GM23248 (cell line): ENCODE measurements around the gene CCND1. TPM values are rescaled to one million over a fixed set of nuclear protein-coding genes. Genes with fewer than 3 reads are reported as not detected.

Experiments
- DNase-seq: peaks from one replicate; pipeline ENCODE4 v3.0.0-alpha.2; 2015
- H2AFZ ChIP-seq: fragments of 200-600 bp; sonication (generic); 2 replicates; pipeline ENCODE4 v1.6.1; 2016; ENCODE audit warnings: antibody characterized with exemption
- H3F3A ChIP-seq: fragments of 200-600 bp; sonication (generic); 2 replicates; pipeline ENCODE4 v1.6.1; 2016; ENCODE audit warnings: mild to moderate bottlenecking, antibody characterized with exemption, mixed run types; ENCODE audit not compliant: insufficient read depth
- H3K27ac ChIP-seq: fragments of 200-600 bp; sonication (generic); 2 replicates; pipeline ENCODE4 v1.5.1; 2016; ENCODE audit warnings: mild to moderate bottlenecking
- H3K27me3 ChIP-seq: fragments of 200-600 bp; sonication (generic); replicated peaks from 2 replicates; pipeline ENCODE4 v1.6.1; 2016; ENCODE audit warnings: mild to moderate bottlenecking; ENCODE audit not compliant: insufficient read depth
- H3K36me3 ChIP-seq: fragments of 200-600 bp; sonication (generic); 2 replicates; pipeline ENCODE4 v1.6.1; 2016; ENCODE audit warnings: low read depth, mild to moderate bottlenecking
- H3K4me1 ChIP-seq: fragments of 200-600 bp; sonication (generic); 2 replicates; pipeline ENCODE4 v1.6.1; 2016; ENCODE audit warnings: mild to moderate bottlenecking; ENCODE audit not compliant: insufficient read depth
- H3K4me2 ChIP-seq: fragments of 200-600 bp; sonication (generic); one replicate; pipeline ENCODE4 v1.6.1; 2016; ENCODE audit warnings: mild to moderate bottlenecking; ENCODE audit not compliant: unreplicated experiment
- H3K4me3 ChIP-seq: fragments of 200-600 bp; sonication (generic); 2 replicates; pipeline ENCODE4 v1.5.1; 2016; ENCODE audit warnings: mild to moderate bottlenecking
- H3K79me2 ChIP-seq: fragments of 200-600 bp; sonication (generic); 2 replicates; pipeline ENCODE4 v1.6.1; 2016; ENCODE audit warnings: mild to moderate bottlenecking; ENCODE audit not compliant: insufficient read depth
- H3K9ac ChIP-seq: fragments of 200-600 bp; sonication (generic); 2 replicates; pipeline ENCODE4 v1.6.1; 2016; ENCODE audit warnings: mild to moderate bottlenecking
- H3K9me2 ChIP-seq: fragments of 200-600 bp; sonication (generic); 2 replicates; pipeline ENCODE4 v1.6.1; 2016; ENCODE audit warnings: mixed run types, mild to moderate bottlenecking, moderate library complexity; ENCODE audit not compliant: insufficient read depth
- H3K9me3 ChIP-seq: fragments of 200-600 bp; sonication (generic); one replicate; pipeline ENCODE4 v1.6.1; 2017; ENCODE audit warnings: low read depth
- H4K20me1 ChIP-seq: fragments of 200-600 bp; sonication (generic); 2 replicates; pipeline ENCODE4 v1.6.0; 2016; ENCODE audit not compliant: insufficient read depth
- EZH2 ChIP-seq: fragments of 200-600 bp; sonication (generic); IDR thresholded peaks from 2 replicates; pipeline ENCODE4 v1.6.1; 2018; ENCODE audit warnings: antibody characterized with exemption, mild to moderate bottlenecking; ENCODE audit not compliant: insufficient read depth, poor library complexity, severe bottlenecking
- EZH2phosphoT487 ChIP-seq: fragments of 200-600 bp; sonication (generic); IDR thresholded peaks from 2 replicates; pipeline ENCODE4 v1.6.1; 2018; ENCODE audit warnings: antibody characterized with exemption, moderate library complexity, mild to moderate bottlenecking, low read depth; ENCODE audit not compliant: insufficient read depth
- WGBS, 2 experiments: methylation state at CpG; one replicate each; pipeline ENCODE4 v1.1.6; 2015 to 2017; ENCODE audit warnings: low lambda C conversion rate in 2 of 2, low coverage in 1 of 2; ENCODE audit errors: missing lambda C conversion rate in 2 of 2; 5-methylcytosine and 5-hydroxymethylcytosine counted together
- in situ Hi-C: fragments of 300-500 bp; cut with MboI; formaldehyde crosslinking; loops from 2 replicates; pipeline ENCODE4 v1.15.0; 2020
- polyA plus RNA-seq: library from polyadenylated mRNA; unstranded; fragments of >200 nt; fragmentation: Nextera tagmentation; extraction: Ambion mirVana; gene quantifications from 2 replicates; pipeline ENCODE4 v1.2.1, GENCODE V29; 2016
- total RNA-seq: library from RNA; depleted of rRNA; stranded (reverse); fragments of >200 nt; shearing (Covaris generic); gene quantifications from 2 replicates; pipeline ENCODE4 v1.2.3, GENCODE V29; 2014

Gene CCND1
- total and polyA plus RNA-seq, 2 experiments from 2014 or later = 695 to 1,097 TPM

DNA sequence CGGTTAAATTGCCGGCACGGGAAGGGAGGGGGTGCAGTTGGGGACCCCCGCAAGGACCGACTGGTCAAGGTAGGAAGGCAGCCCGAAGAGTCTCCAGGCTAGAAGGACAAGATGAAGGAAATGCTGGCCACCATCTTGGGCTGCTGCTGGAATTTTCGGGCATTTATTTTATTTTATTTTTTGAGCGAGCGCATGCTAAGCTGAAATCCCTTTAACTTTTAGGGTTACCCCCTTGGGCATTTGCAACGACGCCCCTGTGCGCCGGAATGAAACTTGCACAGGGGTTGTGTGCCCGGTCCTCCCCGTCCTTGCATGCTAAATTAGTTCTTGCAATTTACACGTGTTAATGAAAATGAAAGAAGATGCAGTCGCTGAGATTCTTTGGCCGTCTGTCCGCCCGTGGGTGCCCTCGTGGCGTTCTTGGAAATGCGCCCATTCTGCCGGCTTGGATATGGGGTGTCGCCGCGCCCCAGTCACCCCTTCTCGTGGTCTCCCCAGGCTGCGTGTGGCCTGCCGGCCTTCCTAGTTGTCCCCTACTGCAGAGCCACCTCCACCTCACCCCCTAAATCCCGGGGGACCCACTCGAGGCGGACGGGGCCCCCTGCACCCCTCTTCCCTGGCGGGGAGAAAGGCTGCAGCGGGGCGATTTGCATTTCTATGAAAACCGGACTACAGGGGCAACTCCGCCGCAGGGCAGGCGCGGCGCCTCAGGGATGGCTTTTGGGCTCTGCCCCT, 529 bp upstream of the CCND1 start:
- TF ChIP-seq EZH2 (no peak), EZH2phosphoT487 (no peak)
- H3F3A ChIP-seq = peaks cover 20% of the 10 kb centered on the region
- peak overlapping the region; percentile 100 for H3K4me2 ChIP-seq
- WGBS, 2 experiments = 2% methylated on average over 41 to 43 of the region's 43 CpGs
- in situ Hi-C loops = no loop called here
- H3K9me2 ChIP-seq = no peaks in the 10 kb centered on the region
- H4K20me1 ChIP-seq = no peaks in the 10 kb centered on the region
- no peaks in the 10 kb centered on the region for H3K9me3 ChIP-seq
- peaks cover 18% of the 10 kb centered on the region; the same call in 1 of the 2 replicates for H3K4me1 ChIP-seq
- peak; percentile 78 for DNase-seq
- H3K27ac ChIP-seq = peak overlapping the region; percentile 97
- no peaks in the 10 kb centered on the region for H3K27me3 ChIP-seq
- H3K36me3 ChIP-seq = peaks cover 9% of the 10 kb centered on the region; the same call in 1 of the 2 replicates
- peak overlapping the region; percentile 85 for H3K4me3 ChIP-seq
- H3K9ac ChIP-seq = peak overlapping the region; percentile 96
- H2AFZ ChIP-seq = peak overlapping the region; percentile 68
- peaks cover 59% of the 10 kb centered on the region for H3K79me2 ChIP-seq

DNA sequence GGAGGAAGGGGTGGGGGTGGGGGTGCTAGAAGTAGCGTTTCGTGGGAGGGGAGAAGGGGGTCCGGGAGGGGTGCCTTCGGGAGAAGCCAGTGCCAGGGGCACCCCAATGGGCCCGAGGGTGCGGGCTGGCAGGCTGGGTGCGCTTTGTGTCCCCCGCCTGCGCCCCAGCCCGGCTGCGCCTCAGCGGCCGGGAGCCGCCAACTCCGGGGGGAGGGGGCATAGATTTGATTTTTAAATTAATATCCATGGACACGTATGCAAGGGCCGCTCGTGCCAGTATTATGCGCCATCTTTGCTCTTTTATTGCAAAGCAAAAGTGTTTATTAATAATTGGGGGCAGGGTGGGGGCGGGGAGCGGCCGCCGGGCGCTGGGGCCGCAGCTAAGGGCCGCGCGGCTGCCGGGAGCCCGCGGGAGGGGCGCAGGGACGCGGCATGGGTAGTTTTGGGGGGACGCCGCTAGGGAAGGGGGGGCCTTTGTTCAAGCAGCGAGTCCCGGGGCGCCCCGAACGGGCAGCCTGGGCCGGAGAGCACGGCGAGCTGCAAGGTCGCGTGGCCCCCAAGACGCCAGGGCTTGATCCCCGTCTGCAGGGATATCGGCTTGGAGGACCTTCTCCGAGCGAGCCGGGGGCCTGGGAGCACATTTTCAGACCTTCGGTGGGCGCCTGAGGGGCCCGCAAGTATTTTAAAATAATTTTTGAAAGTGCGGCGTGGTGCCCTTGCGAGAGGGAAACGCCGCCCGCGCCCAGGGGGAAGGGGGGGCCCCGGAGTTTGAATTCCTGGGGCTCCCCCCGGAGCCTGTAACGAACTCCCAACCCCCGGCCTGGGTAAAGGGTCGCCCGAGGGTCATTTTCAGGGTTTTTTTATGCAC, 959 bp downstream of the CCND1 start:
- Histone ChIP-seq H3K4me2 (peak overlapping the region; percentile 85), H3K4me3 (peak overlapping the region; percentile 85), H3K27ac (peak overlapping the region; percentile 97), H3K79me2 (peaks cover 74% of the 10 kb centered on the region), H4K20me1 (no peaks in the 10 kb centered on the region), H3K9me2 (no peaks in the 10 kb centered on the region), H3K27me3 (no peaks in the 10 kb centered on the region), H2AFZ (no peak overlapping the region), H3K9me3 (no peaks in the 10 kb centered on the region), H3F3A (peaks cover 34% of the 10 kb centered on the region), H3K9ac (peak overlapping the region; percentile 96), H3K4me1 (peaks cover 11% of the 10 kb centered on the region; the same call in 1 of the 2 replicates), H3K36me3 (peaks cover 20% of the 10 kb centered on the region; the same call in 1 of the 2 replicates)
- WGBS, 2 experiments = 1 to 2% methylated on average over 38 to 65 of the region's 68 CpGs
- in situ Hi-C loops = no loop called here
- DNase-seq = peak; percentile 65
- no peak for TF ChIP-seq EZH2
- TF ChIP-seq EZH2phosphoT487 = no peak

DNA sequence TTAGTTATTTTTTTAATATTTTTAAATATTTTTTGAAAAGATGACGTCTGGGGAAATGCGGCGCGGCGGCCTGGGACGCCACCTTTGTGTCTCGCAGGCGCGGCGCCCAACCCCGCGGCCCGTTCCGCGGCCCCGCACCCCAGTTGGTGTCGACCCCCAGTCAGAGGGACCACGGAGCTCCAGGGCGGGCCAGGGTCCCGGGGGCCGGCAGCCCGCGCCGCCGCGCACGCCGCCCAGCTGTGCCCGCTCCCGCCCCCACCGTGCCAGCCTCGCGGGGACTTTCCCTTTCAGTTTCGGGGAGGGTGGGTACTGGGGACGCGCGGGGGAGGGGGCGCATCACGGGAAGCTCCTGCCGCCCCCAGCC, 1.6 kb downstream of the CCND1 start:
- peak overlapping the region; percentile 85 for H3K4me3 ChIP-seq
- no peak overlapping the region for H2AFZ ChIP-seq
- H3K9me3 ChIP-seq = no peaks in the 10 kb centered on the region
- peaks cover 8% of the 10 kb centered on the region; the same call in 1 of the 2 replicates for H3K4me1 ChIP-seq
- H3K9me2 ChIP-seq = no peaks in the 10 kb centered on the region
- H3K9ac ChIP-seq = peak overlapping the region; percentile 96
- TF ChIP-seq EZH2phosphoT487 (no peak), EZH2 (no peak)
- peak overlapping the region; percentile 85 for H3K4me2 ChIP-seq
- H3K27me3 ChIP-seq = no peaks in the 10 kb centered on the region
- H3K27ac ChIP-seq = peak overlapping the region; percentile 97
- H3F3A ChIP-seq = peaks cover 41% of the 10 kb centered on the region
- H3K79me2 ChIP-seq = peaks cover 80% of the 10 kb centered on the region
- no peaks in the 10 kb centered on the region for H4K20me1 ChIP-seq
- peak; percentile 59 for DNase-seq
- in situ Hi-C loops = no loop called here
- WGBS, 2 experiments = 0 to 1% methylated on average over 18 to 39 of the region's 40 CpGs
- peaks cover 26% of the 10 kb centered on the region; the same call in 1 of the 2 replicates for H3K36me3 ChIP-seq

DNA sequence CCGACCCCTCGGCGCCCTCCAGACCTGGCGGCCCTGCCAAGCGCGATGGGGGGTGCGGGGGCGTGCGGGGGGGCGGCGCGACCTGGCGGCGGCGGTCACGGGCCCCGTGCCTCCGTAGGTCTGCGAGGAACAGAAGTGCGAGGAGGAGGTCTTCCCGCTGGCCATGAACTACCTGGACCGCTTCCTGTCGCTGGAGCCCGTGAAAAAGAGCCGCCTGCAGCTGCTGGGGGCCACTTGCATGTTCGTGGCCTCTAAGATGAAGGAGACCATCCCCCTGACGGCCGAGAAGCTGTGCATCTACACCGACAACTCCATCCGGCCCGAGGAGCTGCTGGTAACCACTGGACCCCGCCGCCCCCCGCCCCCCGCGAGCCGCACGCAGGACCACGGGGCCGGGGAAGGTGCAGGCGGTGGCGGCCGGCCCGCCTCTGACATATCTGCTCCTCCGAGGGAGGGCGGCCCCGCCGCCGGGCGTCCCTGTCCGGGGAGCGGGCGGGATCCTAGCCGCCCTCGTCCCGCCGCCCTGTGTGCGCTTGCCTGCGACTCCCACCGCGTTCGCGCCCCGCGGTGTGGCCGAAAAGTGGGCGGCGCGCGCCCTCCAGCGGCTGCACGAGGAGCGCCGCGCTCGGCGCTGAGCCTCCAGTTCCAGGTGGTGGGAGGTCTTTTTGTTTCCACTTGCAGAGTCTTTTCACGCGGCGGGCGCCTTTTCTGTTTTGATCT, 2.1 kb downstream of the CCND1 start:
- H3K4me3 ChIP-seq = peak overlapping the region; percentile 85
- peak overlapping the region; percentile 97 for H3K27ac ChIP-seq
- TF ChIP-seq EZH2phosphoT487 (no peak), EZH2 (no peak)
- in situ Hi-C loops = no loop called here
- H3K9me2 ChIP-seq = no peaks in the 10 kb centered on the region
- no peaks in the 10 kb centered on the region for H4K20me1 ChIP-seq
- peaks cover 46% of the 10 kb centered on the region for H3F3A ChIP-seq
- DNase-seq = peak; percentile 89
- H3K36me3 ChIP-seq = peaks cover 32% of the 10 kb centered on the region; the same call in 1 of the 2 replicates
- whole genome bisulfite sequencing, 2 experiments = 1 to 4% methylated on average over 37 to 51 of the region's 81 CpGs
- peaks cover 7% of the 10 kb centered on the region; the same call in 1 of the 2 replicates for H3K4me1 ChIP-seq
- peak overlapping the region; percentile 96 for H3K9ac ChIP-seq
- no peaks in the 10 kb centered on the region for H3K9me3 ChIP-seq
- peaks cover 85% of the 10 kb centered on the region for H3K79me2 ChIP-seq
- no peak overlapping the region for H2AFZ ChIP-seq
- peak overlapping the region; percentile 85 for H3K4me2 ChIP-seq
- no peaks in the 10 kb centered on the region for H3K27me3 ChIP-seq
